ENCODE results near the gene PODN. TPM values are rescaled to one million over a fixed set of nuclear protein-coding genes. Genes with fewer than 3 reads are reported as not detected.

Gene PODN
- total and polyA plus RNA-seq, 3 donors from 2014 or later: 69.3 to 104 (median 87.5) TPM

DNA sequence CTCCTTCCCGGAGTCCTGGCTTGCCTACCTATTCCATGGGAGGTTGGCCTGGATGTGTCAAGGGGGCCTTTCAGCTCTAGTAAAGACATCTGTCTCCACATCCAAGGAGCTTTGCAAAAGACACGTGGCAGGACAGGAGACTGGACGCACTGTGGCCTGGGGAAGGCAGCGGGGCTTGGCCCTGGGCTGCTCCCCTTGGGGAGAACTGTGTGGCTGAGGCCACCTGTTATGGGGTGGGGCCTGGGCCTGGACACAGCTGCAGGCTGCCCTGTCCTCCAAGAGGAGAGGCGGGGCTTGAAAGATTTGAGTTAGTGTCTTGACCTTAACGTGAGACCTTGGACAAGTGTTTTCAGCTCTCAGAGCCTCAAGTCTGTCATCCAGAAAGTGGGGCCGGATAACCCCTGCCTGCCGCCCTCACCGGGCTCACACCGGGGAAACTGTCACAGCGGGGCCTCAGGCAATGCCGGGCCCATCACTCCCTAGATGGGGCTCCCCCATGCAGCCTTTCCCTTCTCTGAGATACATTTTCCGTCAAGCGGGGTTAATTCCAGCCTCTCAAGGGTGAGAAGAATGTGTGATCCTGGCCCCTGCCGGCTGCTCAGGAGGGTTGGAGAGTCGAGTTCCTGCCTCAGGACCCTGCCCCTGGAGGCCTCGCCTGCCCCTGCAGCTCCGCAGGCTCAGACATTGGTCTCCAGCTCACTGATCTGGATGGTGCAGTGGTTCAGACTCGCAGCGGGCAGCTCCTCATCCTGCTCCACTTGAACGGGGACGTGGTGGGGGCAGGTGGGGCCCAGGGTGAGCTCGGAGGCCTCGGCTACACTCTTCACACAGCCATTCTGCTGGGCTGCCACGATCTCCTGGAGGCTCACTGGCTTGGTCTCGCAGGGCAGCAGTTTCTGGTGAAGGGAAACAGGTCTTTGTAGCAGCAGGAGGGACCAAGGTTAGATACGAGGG lies 25.6 kb downstream of the PODN start:
- no peak for DNase-seq
- 85 to 88% methylated on average over 19 to 27 of the region's 27 CpGs for WGBS, 2 donors

DNA sequence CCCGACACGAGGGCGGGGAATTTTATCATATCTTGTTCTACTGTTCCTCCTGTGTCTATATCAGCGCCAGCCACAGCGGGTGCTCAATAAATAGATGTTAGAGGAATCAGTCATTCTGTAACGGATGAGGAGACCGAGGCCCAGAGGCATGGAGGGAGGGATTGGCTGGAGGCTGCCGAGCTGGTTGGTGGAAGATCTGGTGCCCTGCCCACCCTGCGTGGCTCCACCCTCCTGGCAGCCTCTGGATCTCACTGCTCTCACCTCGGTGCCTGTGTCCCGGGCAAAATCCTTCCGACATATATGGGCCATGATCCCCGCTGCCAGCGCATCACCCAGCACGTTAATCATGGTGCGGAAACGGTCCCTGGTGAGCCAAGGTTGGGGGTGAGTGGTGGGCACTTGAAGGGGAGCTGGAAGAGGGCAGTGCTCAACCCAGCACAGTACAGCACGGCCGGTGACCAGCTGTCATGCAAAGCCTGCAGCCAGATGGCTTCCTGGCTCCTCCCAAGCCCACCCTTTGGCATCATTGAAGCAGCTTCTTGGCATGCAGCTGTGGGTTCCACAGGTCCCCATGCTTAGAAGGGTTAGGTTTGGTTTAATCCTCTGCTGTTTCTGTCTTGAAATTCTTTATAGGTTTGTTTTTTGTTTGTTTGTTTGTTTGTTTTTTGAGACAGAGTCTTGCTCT lies 26.7 kb downstream of the PODN start:
- 86 to 90% methylated on average over 19 of the region's 19 CpGs for WGBS, 2 donors
- no peak for DNase-seq
- intact Hi-C loops (cut with DNase I; ENCODE audit: low total_unique reads): no loop called here
- Histone ChIP-seq H3K36me3 (ENCODE audit: low read depth, missing control alignments) (no peaks in the 10 kb centered on the region), H3K9me3 (no peaks in the 10 kb centered on the region), H3K4me1 (no peaks in the 10 kb centered on the region), H3K4me3 (no peak overlapping the region), H3K27me3 (no peaks in the 10 kb centered on the region), H3K27ac (no peak overlapping the region)
- TF ChIP-seq POLR2A (IDR thresholded peaks at IDR 0.05): no peak

More for the DNA sequence above, 25.6 kb downstream of the PODN start:
- Histone ChIP-seq H3K27me3 (no peaks in the 10 kb centered on the region), H3K9me3 (no peaks in the 10 kb centered on the region), H3K4me3 (no peak overlapping the region), H3K27ac (no peak overlapping the region), H3K36me3 (ENCODE audit: low read depth, missing control alignments) (no peaks in the 10 kb centered on the region), H3K4me1 (peaks cover 3% of the 10 kb centered on the region)
- TF ChIP-seq, protein P1, sequence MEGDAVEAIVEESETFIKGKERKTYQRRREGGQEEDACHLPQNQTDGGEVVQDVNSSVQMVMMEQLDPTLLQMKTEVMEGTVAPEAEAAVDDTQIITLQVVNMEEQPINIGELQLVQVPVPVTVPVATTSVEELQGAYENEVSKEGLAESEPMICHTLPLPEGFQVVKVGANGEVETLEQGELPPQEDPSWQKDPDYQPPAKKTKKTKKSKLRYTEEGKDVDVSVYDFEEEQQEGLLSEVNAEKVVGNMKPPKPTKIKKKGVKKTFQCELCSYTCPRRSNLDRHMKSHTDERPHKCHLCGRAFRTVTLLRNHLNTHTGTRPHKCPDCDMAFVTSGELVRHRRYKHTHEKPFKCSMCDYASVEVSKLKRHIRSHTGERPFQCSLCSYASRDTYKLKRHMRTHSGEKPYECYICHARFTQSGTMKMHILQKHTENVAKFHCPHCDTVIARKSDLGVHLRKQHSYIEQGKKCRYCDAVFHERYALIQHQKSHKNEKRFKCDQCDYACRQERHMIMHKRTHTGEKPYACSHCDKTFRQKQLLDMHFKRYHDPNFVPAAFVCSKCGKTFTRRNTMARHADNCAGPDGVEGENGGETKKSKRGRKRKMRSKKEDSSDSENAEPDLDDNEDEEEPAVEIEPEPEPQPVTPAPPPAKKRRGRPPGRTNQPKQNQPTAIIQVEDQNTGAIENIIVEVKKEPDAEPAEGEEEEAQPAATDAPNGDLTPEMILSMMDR (IDR thresholded peaks at IDR 0.05): no peak
- TF ChIP-seq POLR2A (IDR thresholded peaks at IDR 0.05): no peak
- intact Hi-C loops (cut with DNase I; ENCODE audit: low total_unique reads): no loop called here

DNA sequence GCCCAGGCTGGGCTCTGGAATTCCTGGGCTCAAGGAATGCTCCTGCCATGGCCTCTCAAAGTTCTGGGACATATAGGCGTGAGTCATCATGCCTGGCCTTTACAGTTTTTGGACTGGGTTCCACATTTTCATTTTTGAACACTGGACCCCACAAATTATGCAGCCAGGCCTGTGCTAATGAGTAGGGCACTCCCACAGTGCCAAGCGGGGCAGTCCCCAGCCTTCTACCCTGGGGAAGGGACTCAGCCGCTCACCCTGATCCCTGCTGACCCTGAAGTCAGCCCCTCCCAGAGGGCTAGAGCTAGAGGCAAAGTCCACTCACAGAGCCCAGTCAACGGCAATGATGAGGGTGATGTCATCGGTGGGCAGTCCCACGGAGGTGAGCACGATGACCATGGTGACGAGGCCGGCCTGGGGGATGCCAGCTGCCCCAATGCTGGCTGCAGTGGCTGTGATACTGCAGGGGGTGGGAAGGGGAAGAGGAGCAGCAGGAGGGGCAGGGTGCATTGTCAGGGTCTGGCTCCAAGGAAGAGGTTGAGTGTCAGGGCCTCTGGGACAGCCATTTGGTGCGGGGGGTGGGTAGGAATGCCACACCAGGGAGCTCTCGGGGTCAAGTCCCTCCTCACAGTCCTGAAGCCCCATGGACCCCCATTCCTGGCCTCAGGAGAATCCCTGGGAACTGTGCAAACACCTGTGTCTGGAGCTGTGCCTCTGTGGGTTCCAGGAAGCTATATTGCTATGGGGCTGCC lies 27.6 kb downstream of the PODN start:
- H3K4me3 ChIP-seq: no peak overlapping the region
- WGBS, 2 donors: 91 to 100% methylated on average over 5 to 11 of the region's 11 CpGs
- no peak for DNase-seq

DNA sequence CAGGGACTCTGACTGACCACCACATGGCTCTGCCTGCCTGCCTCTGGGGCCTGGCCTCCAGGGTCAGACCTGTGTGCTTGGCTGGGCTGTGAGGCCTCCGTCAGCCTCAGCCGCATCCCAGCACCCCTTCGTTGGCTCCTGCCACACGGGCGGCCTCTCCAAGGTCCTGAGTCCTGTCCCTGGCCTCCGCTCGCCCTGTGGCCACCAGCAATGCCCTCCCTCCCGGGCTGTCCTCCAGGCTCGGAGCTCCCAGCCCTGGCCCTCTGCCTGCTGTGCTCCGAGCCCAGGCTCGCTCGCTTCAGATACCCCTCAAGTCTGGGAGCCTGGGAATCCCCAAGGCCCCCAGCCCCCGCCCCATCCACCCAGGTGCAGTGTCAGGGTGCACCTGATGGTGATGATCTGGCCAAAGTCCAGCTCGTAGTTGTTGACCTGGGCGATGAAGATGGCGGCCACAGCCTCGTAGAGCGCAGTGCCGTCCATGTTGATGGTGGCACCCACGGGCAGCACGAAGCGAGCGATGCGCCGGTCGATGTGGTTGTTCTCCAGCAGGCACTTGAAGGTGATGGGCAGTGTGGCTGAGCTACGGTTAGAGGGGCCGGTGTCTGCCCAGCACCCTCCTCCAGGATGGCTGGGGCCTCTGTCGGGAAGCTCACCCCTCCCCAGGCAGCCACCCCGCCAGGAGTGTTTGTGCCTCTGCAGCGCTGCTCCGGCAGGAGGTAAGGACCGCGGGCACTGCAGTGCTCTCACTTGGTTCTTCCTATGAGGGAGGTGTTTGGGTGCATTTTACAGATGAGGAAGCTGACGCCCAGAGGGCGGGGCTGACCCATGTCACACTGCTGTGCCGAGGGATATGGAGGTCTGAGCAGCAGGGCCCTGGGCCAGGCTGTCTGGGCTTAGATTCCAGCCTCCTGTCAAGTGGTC lies 28.5 kb downstream of the PODN start:
- WGBS, 2 donors: 87 to 95% methylated on average over 4 to 37 of the region's 37 CpGs
- no peaks in the 10 kb centered on the region for H3K27me3 ChIP-seq
- H3K4me1 ChIP-seq: no peaks in the 10 kb centered on the region
- no peak for TF ChIP-seq POLR2A (IDR thresholded peaks at IDR 0.05)
- TF ChIP-seq, protein P1 (IDR thresholded peaks at IDR 0.05): no peak
- H3K36me3 ChIP-seq (ENCODE audit: low read depth, missing control alignments): no peaks in the 10 kb centered on the region
- intact Hi-C loops (cut with DNase I; ENCODE audit: low total_unique reads): no loop called here
- no peak for DNase-seq
- no peak overlapping the region for H3K27ac ChIP-seq
- H3K9me3 ChIP-seq: no peaks in the 10 kb centered on the region
- H3K4me3 ChIP-seq: no peak overlapping the region

More for the DNA sequence above, 27.6 kb downstream of the PODN start:
- Histone ChIP-seq H3K9me3 (no peaks in the 10 kb centered on the region), H3K36me3 (ENCODE audit: low read depth, missing control alignments) (no peaks in the 10 kb centered on the region), H3K4me1 (no peaks in the 10 kb centered on the region), H3K27ac (no peak overlapping the region), H3K27me3 (no peaks in the 10 kb centered on the region)
- TF ChIP-seq, protein P1 (IDR thresholded peaks at IDR 0.05): no peak
- TF ChIP-seq POLR2A (IDR thresholded peaks at IDR 0.05): no peak
- intact Hi-C loops (cut with DNase I; ENCODE audit: low total_unique reads): no loop called here
